H1 (cell line): ENCODE results near the gene CORO7. TPM values are rescaled to one million over a fixed set of nuclear protein-coding genes. Genes with fewer than 3 reads are reported as not detected.

Source experiments
- ATF3 ChIP-seq: IDR thresholded peaks from 2 replicates; pipeline ENCODE4 v1.6.1; 2011; ENCODE audit warnings: low read depth, mild to moderate bottlenecking, low read length; ENCODE audit not compliant: insufficient read depth
- BACH1 ChIP-seq: IDR thresholded peaks from 2 replicates; pipeline ENCODE4 v1.6.1; 2012; ENCODE audit warnings: low read length, improper control_type of control experiment
- CREB1 ChIP-seq: IDR thresholded peaks from 2 replicates; pipeline ENCODE4 v1.6.1; 2012; ENCODE audit warnings: inconsistent platforms
- E2F6 ChIP-seq: IDR thresholded peaks from 2 replicates; pipeline ENCODE4 v1.6.1; 2012; ENCODE audit warnings: inconsistent platforms
- JUND ChIP-seq: IDR thresholded peaks from 2 replicates; pipeline ENCODE4 v1.6.1; 2011; ENCODE audit warnings: mild to moderate bottlenecking, improper control_type of control experiment, low read length
- KDM4A ChIP-seq: IDR thresholded peaks from one replicate; pipeline ENCODE4 v1.7.1; 2012; ENCODE audit warnings: low read depth, mild to moderate bottlenecking, moderate library complexity, low read length, inconsistent platforms; ENCODE audit not compliant: severe bottlenecking
- KDM5A ChIP-seq: fragments of 200-600 bp; IDR thresholded peaks from 2 replicates; pipeline ENCODE4 v1.7.1; 2012; ENCODE audit warnings: mild to moderate bottlenecking, low read length, inconsistent platforms, mixed read lengths
- NANOG ChIP-seq: IDR thresholded peaks from 2 replicates; pipeline ENCODE4 v1.6.1; 2011; ENCODE audit warnings: low read length, low read depth, mild to moderate bottlenecking, inconsistent platforms; ENCODE audit not compliant: insufficient read depth, poor library complexity, severe bottlenecking
- NRF1 ChIP-seq: IDR thresholded peaks from 2 replicates; pipeline ENCODE4 v1.6.1; 2011; ENCODE audit warnings: mild to moderate bottlenecking, low read depth, low read length, improper control_type of control experiment
- POLR2A ChIP-seq, 2 experiments: IDR thresholded peaks; 1 replicate in 1 of 2; 2 replicates in 1 of 2; pipeline ENCODE4 v1.6.1; 2011; ENCODE audit warnings: low read depth in 2 of 2, low read length in 2 of 2, mild to moderate bottlenecking in 2 of 2; ENCODE audit errors: control extremely low read depth in 1 of 2
- POLR2AphosphoS5 ChIP-seq: IDR thresholded peaks from 2 replicates; pipeline ENCODE4 v1.6.1; 2011; ENCODE audit warnings: low read depth, low read length
- POU5F1 ChIP-seq: IDR thresholded peaks from 2 replicates; pipeline ENCODE4 v1.6.1; 2011; ENCODE audit warnings: low read depth, mild to moderate bottlenecking, low read length, moderate library complexity
- SAP30 ChIP-seq: fragments of 300-600 bp; sonication (generic); IDR thresholded peaks from 2 replicates; pipeline ENCODE4 v1.7.1; 2012; ENCODE audit warnings: low read length, moderate library complexity, mild to moderate bottlenecking, inconsistent platforms; ENCODE audit not compliant: insufficient read depth, insufficient replicate concordance
- SP2 ChIP-seq: IDR thresholded peaks from 2 replicates; pipeline ENCODE4 v1.6.1; 2012; ENCODE audit warnings: mild to moderate bottlenecking, low read length, inconsistent platforms
- TAF1 ChIP-seq: IDR thresholded peaks from 2 replicates; pipeline ENCODE4 v1.6.1; 2011; ENCODE audit warnings: mild to moderate bottlenecking, low read depth, low read length
- USF2 ChIP-seq: IDR thresholded peaks from 2 replicates; pipeline ENCODE4 v1.6.1; 2011; ENCODE audit warnings: low read length, improper control_type of control experiment
- polyA plus RNA-seq, 7 experiments: library from polyadenylated mRNA; depleted of rRNA in 3 of 7; stranded (reverse) in 5 of 7; unstranded in 2 of 7; fragments of >200 nt in 5 of 7; fragments of 200-250 nt in 2 of 7; gene quantifications; 1 replicate in 5 of 7; 2 replicates in 1 of 7; 4 replicates in 1 of 7; pipeline versions ENCODE4 v1.2.1 to v1.2.3, GENCODE V29; 2011 to 2013; ENCODE audit warnings: missing spikeins in 2 of 7, mixed read lengths in 2 of 7
- total RNA-seq: library from RNA; stranded (reverse); fragmentation: NEBNext Ultra II Directional; extraction: Animal tissue kit (Norgen Biotek cat#: 25700); gene quantifications from 2 replicates; pipeline ENCODE4 v1.2.1, GENCODE V29; 2021

The CORO7 gene
- total and polyA plus RNA-seq, 2 of the 8 experiments (the other 6 are each of a cell fraction or from before 2014, with no cell fraction given) = 25.2 to 29.8 TPM

GRCh38 chr16:4315186-4316107, 100.9 kb downstream of the CORO7 start, which contains the start of gene GLIS2 (continued):
- TF ChIP-seq TAF1 (peak; percentile 42; the same call in 1 of the 2 replicates), POLR2AphosphoS5 (no peak), E2F6 (no peak), NRF1 (no peak), POU5F1 (no peak), KDM4A (peak; percentile 43), BACH1 (no peak), POLR2A (IDR thresholded peaks at IDR 0.05; ENCODE audit: control extremely low read depth in 1 of 2, low read depth in 2 of 2, low read length in 2 of 2) (no peak; a peak in 1 of 3 replicates), NANOG (no peak), KDM5A (no peak), SAP30 (no peak), USF2 (no peak), ATF3 (no peak), JUND (no peak), CREB1 (no peak), SP2 (no peak)
